Hepatocyte (in vitro differentiated cells): Measurements from ENCODE around the gene DNASE1. TPM values are rescaled to one million over a fixed set of nuclear protein-coding genes. Genes with fewer than 3 reads are reported as not detected.

Experiments
- DNase-seq: peaks from one replicate; pipeline ENCODE4 v3.0.0-alpha.2; 2016; ENCODE audit warnings: low spot score
- H2AFZ ChIP-seq: fragments of 200-600 bp; sonication (generic); 2 replicates; pipeline ENCODE4 v1.6.0; 2016; ENCODE audit warnings: antibody characterized with exemption, mild to moderate bottlenecking
- H3K27ac ChIP-seq: fragments of 200-600 bp; sonication (generic); 2 replicates; pipeline ENCODE4 v1.5.1; 2016; ENCODE audit warnings: mild to moderate bottlenecking
- H3K27me3 ChIP-seq: fragments of 200-600 bp; sonication (generic); 2 replicates; pipeline ENCODE4 v1.6.1; 2016
- H3K36me3 ChIP-seq: fragments of 200-600 bp; sonication (generic); replicated peaks from 2 replicates; pipeline ENCODE4 v1.5.1; 2016; ENCODE audit warnings: low read depth; ENCODE audit not compliant: insufficient read depth
- H3K4me1 ChIP-seq: fragments of 200-600 bp; sonication (generic); 2 replicates; pipeline ENCODE4 v1.5.1; 2016; ENCODE audit warnings: mild to moderate bottlenecking, moderate library complexity; ENCODE audit not compliant: insufficient read depth
- H3K4me2 ChIP-seq: fragments of 200-600 bp; sonication (generic); 2 replicates; pipeline ENCODE4 v1.6.0; 2016
- H3K4me3 ChIP-seq: fragments of 200-600 bp; sonication (generic); 2 replicates; pipeline ENCODE4 v1.5.1; 2016; ENCODE audit warnings: mild to moderate bottlenecking
- H3K79me2 ChIP-seq: fragments of 200-600 bp; sonication (generic); 2 replicates; pipeline ENCODE4 v1.6.0; 2017; ENCODE audit warnings: mild to moderate bottlenecking
- H3K9me2 ChIP-seq: fragments of 200-600 bp; sonication (generic); replicated peaks from 2 replicates; pipeline ENCODE4 v1.6.0; 2017; ENCODE audit warnings: mild to moderate bottlenecking; ENCODE audit not compliant: insufficient read depth
- H3K9me3 ChIP-seq: fragments of 200-600 bp; sonication (generic); 2 replicates; pipeline ENCODE4 v1.5.1; 2016; ENCODE audit warnings: low read depth, mild to moderate bottlenecking
- H4K20me1 ChIP-seq: fragments of 200-600 bp; sonication (generic); 2 replicates; pipeline ENCODE4 v1.6.0; 2016; ENCODE audit warnings: mild to moderate bottlenecking; ENCODE audit not compliant: insufficient read depth, poor library complexity, severe bottlenecking
- CTCF ChIP-seq: fragments of 200-600 bp; sonication (generic); IDR thresholded peaks from 2 replicates; pipeline ENCODE4 v1.5.1; 2016; ENCODE audit warnings: antibody characterized with exemption, mild to moderate bottlenecking; ENCODE audit not compliant: poor library complexity
- EZH2 ChIP-seq: fragments of 200-600 bp; sonication (generic); IDR thresholded peaks from 2 replicates; pipeline ENCODE4 v1.6.1; 2016; ENCODE audit warnings: antibody characterized with exemption, mild to moderate bottlenecking, borderline replicate concordance
- EZH2phosphoT487 ChIP-seq: fragments of 200-600 bp; sonication (generic); IDR thresholded peaks from one replicate; pipeline ENCODE4 v1.6.1; 2018; ENCODE audit warnings: antibody characterized with exemption, mild to moderate bottlenecking, low read depth, moderate library complexity; ENCODE audit not compliant: unreplicated experiment, severe bottlenecking
- WGBS: methylation state at CpG from one replicate; pipeline ENCODE4 v1.1.6; 2016; ENCODE audit warnings: low lambda C conversion rate; ENCODE audit errors: missing lambda C conversion rate; 5-methylcytosine and 5-hydroxymethylcytosine counted together
- polyA plus RNA-seq: library from polyadenylated mRNA; unstranded; fragments of >200 nt; fragmentation: Nextera tagmentation; extraction: Ambion mirVana; gene quantifications from 2 replicates; pipeline ENCODE4 v1.2.1, GENCODE V29; 2016
- total RNA-seq: library from RNA; depleted of rRNA; stranded (reverse); fragments of >200 nt; gene quantifications from 2 replicates; pipeline ENCODE4 v1.2.3, GENCODE V29; 2014

Gene DNASE1
- total and polyA plus RNA-seq, 2 experiments from 2014 or later: 284 to 337 TPM

DNA sequence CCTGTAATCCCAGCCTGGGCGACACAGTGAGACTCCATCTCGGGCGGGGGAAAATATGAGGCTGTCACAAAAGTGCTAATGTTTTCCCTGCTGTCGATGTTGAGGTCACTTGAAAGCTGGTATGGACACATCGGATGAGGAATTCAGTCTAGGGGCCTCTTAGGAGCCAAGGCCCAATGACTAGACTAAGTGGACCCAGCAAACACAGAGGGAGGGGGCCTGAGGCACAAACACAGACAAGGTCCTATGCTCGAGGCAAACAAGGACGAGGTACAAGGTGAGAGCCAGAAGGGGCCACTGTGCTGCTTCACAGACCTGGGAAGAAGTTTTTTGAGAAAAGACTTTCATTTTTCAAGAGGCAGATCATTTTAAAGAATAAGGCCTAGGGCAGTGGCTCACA is 47.6 kb downstream of the DNASE1 start:
- H3K4me1 ChIP-seq: no peaks in the 10 kb centered on the region
- H3K27me3 ChIP-seq: no peaks in the 10 kb centered on the region
- H3K36me3 ChIP-seq: no peaks in the 10 kb centered on the region
- H3K9me3 ChIP-seq: no peaks in the 10 kb centered on the region
- H2AFZ ChIP-seq: no peak overlapping the region
- no peak overlapping the region for H3K27ac ChIP-seq
- H3K4me3 ChIP-seq: no peak overlapping the region
- no peak for DNase-seq
- H3K9me2 ChIP-seq: no peaks in the 10 kb centered on the region
- no peaks in the 10 kb centered on the region for H4K20me1 ChIP-seq
- H3K4me2 ChIP-seq: no peak overlapping the region
- peaks cover 61% of the 10 kb centered on the region for H3K79me2 ChIP-seq
- WGBS: 93% methylated on average over 7 of the region's 7 CpGs
- TF ChIP-seq EZH2 (no peak), CTCF (no peak), EZH2phosphoT487 (no peak)

DNA sequence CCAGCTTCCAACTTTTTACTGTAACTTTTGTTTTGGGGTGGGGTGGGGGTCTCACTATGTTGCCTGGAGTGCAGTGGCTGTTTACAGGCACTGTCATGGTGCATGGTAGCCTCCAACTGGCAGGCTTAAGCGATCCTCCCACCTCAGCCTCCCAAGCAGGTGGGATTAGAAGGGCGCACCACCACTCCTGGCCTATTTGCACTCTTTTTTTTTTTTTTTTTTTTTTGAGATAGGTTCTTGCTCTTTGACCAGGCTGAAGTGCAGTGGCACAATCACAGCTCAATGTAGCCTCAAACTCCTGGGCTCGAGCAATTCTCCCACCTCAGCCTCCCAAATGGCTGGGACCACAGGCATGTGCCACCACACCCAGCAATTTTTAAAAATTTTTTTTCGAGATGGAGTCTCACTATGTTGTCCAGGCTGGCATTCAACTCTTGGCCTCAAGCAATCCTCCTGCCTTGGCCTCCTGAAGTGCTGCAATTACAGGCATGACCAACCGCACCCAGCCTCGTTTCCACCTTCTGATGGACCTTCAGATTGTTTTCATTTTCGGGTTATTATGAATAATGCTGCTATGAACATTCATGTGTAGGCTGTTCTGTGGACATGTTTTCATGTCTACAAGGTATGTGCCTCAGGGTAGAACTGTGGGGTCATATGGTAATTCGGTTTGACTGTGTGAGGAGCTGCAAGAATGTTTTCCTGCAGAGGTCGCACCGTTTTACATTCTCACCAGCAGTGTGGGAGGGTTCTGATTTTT is 51.9 kb downstream of the DNASE1 start:
- Histone ChIP-seq H3K4me2 (no peak overlapping the region), H3K79me2 (peaks cover 65% of the 10 kb centered on the region), H3K4me3 (no peak overlapping the region), H3K9me2 (no peaks in the 10 kb centered on the region), H3K27ac (no peak overlapping the region), H3K9me3 (no peaks in the 10 kb centered on the region), H3K4me1 (no peaks in the 10 kb centered on the region), H3K27me3 (no peaks in the 10 kb centered on the region), H3K36me3 (no peaks in the 10 kb centered on the region), H2AFZ (no peak overlapping the region), H4K20me1 (no peaks in the 10 kb centered on the region)
- WGBS: 94% methylated on average over 10 of the region's 10 CpGs
- DNase-seq: no peak
- TF ChIP-seq CTCF: no peak
- no peak for TF ChIP-seq EZH2
- TF ChIP-seq EZH2phosphoT487: no peak

Other genes with a start within 250 kb of the DNASE1 start
- 3.5 and 4.0 TPM in 2 replicates for gene ZNF597, start 211.2 kb upstream of the DNASE1 start, total RNA-seq
- 1.2 and 2.1 TPM in 2 replicates for gene ZNF597, start 211.2 kb upstream of the DNASE1 start, polyA plus RNA-seq
- 34.6 and 47.2 TPM in 2 replicates for gene NAA60, start 211.0 kb upstream of the DNASE1 start, total RNA-seq
- 67.9 and 82.4 TPM in 2 replicates for gene NAA60, start 211.0 kb upstream of the DNASE1 start, polyA plus RNA-seq
- not detected in 2 replicates for gene C16orf90, start 159.2 kb upstream of the DNASE1 start, total RNA-seq
- not detected in 2 replicates for gene C16orf90, start 159.2 kb upstream of the DNASE1 start, polyA plus RNA-seq
- 14.7 and 18.5 TPM in 2 replicates for gene CLUAP1, start 153.7 kb upstream of the DNASE1 start, total RNA-seq
- 23.2 and 25.8 TPM in 2 replicates for gene CLUAP1, start 153.7 kb upstream of the DNASE1 start, polyA plus RNA-seq
- gene NLRC3, start 77.3 kb upstream of the DNASE1 start, total RNA-seq: 0.10 TPM in 1 of 2 replicates, not detected in the other
- 0.15 and 0.17 TPM in 2 replicates for gene NLRC3, start 77.3 kb upstream of the DNASE1 start, polyA plus RNA-seq
- 3.5 and 4.6 TPM in 2 replicates for gene SLX4, start 43.1 kb upstream of the DNASE1 start, total RNA-seq
- gene SLX4, start 43.1 kb upstream of the DNASE1 start, polyA plus RNA-seq: 1.9 and 3.4 TPM in 2 replicates
- 62.3 and 70.8 TPM in 2 replicates for gene TRAP1, start 62.8 kb downstream of the DNASE1 start, total RNA-seq
- gene TRAP1, start 62.8 kb downstream of the DNASE1 start, polyA plus RNA-seq: 79.8 and 80.5 TPM in 2 replicates
- 18.9 and 30.8 TPM in 2 replicates for gene CREBBP, start 226.0 kb downstream of the DNASE1 start, total RNA-seq
- 31.5 and 32.7 TPM in 2 replicates for gene CREBBP, start 226.0 kb downstream of the DNASE1 start, polyA plus RNA-seq